Osteoblast (primary cell): ENCODE data around the gene CHMP4B. TPM values are rescaled to one million over a fixed set of nuclear protein-coding genes. Genes with fewer than 3 reads are reported as not detected.

Experiments
- DNase-seq: peaks from one replicate; pipeline ENCODE4 v3.0.0; 2011; ENCODE audit warnings: low spot score, mixed read lengths; ENCODE audit not compliant: insufficient read length; ENCODE audit errors: missing footprints
- H2AFZ ChIP-seq: 2 replicates; pipeline ENCODE4 v1.6.0; 2011; ENCODE audit warnings: mild to moderate bottlenecking, low read length
- H3K27ac ChIP-seq: 2 replicates; pipeline ENCODE4 v1.5.1; 2011; ENCODE audit warnings: mild to moderate bottlenecking, low read depth, low read length, moderate library complexity
- H3K27me3 ChIP-seq: 2 replicates; pipeline ENCODE4 v1.6.0; 2012; ENCODE audit warnings: mild to moderate bottlenecking, control low read depth, inconsistent platforms, low read length, moderate library complexity; ENCODE audit not compliant: insufficient read depth
- H3K36me3 ChIP-seq: 2 replicates; pipeline ENCODE4 v1.5.1; 2011; ENCODE audit warnings: mild to moderate bottlenecking, low read length, control low read depth, moderate library complexity; ENCODE audit not compliant: insufficient read depth
- H3K4me1 ChIP-seq: 2 replicates; pipeline ENCODE4 v1.5.1; 2011; ENCODE audit warnings: mild to moderate bottlenecking, low read length, control low read depth, moderate library complexity; ENCODE audit not compliant: insufficient read depth
- H3K4me2 ChIP-seq: 2 replicates; pipeline ENCODE4 v1.6.0; 2011; ENCODE audit warnings: mild to moderate bottlenecking, low read length; ENCODE audit not compliant: insufficient read depth
- H3K4me3 ChIP-seq: fragments of 200-600 bp; sonication (generic); 3 replicates; pipeline ENCODE4 v1.5.1; 2012; ENCODE audit warnings: mild to moderate bottlenecking, low read length, inconsistent platforms; ENCODE audit not compliant: insufficient read depth
- H3K79me2 ChIP-seq: 2 replicates; pipeline ENCODE4 v1.6.0; 2012; ENCODE audit warnings: mild to moderate bottlenecking, low read length, control low read depth, inconsistent platforms; ENCODE audit not compliant: insufficient read depth
- H3K9me3 ChIP-seq: 2 replicates; pipeline ENCODE4 v1.5.1; 2011; ENCODE audit warnings: low read depth, low read length, control low read depth
- H4K20me1 ChIP-seq: 2 replicates; pipeline ENCODE4 v1.6.0; 2012; ENCODE audit warnings: mild to moderate bottlenecking, low read length, control low read depth; ENCODE audit not compliant: insufficient read depth
- CTCF ChIP-seq: IDR thresholded peaks from 2 replicates; pipeline ENCODE4 v1.5.1; 2011; ENCODE audit warnings: mild to moderate bottlenecking, low read depth, low read length, moderate library complexity; ENCODE audit errors: extremely low read depth
- total RNA-seq: library from RNA; depleted of rRNA; stranded (reverse); fragments of >200 nt; gene quantifications from 2 replicates; pipeline ENCODE4 v1.2.3, GENCODE V29; 2012

CHMP4B gene
- total RNA-seq, 1 donor: 40.9 TPM

DNA sequence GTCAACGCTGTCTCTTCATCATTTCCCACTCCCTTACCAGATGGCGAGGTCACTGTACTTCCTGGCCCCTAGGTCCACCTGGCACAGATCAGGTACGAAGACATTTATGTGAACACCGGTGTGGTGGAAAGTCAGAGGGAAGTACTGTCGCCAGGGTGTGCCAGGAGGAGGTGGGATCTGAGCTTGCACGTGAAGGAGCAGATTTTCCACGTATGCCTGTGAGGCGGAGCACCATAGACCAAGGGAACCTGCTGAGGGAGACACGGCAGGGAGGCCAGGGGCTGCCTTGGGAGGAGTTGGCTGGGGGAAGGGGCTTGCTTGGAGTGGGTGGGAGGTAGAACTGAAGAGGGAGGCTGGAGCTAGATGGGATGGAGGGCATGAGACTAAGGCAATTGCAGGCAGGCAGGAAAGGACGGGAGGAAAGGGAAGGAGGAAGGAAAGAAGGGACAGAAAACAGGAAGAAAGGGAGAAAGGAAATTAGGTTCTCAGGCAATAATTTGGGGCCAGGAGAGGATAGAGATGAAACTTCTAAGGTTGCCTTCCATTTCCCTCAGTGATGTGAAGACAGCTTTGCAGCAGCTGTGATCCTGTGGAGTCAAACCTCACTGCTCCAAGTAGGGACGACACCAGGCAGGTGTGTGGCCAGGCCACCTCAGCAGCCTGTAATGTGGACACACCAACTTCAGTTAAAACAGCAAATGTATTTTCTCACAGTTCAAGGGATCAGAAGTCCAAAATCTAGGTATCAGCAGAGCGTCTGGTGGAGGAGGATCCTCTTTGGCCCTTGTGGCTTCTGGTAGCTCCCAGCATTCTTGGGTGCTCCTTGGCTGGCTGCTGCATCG, 46.8 kb downstream of the CHMP4B start:
- Histone ChIP-seq H3K9me3 (no peaks in the 10 kb centered on the region), H2AFZ (no peak overlapping the region), H3K27ac (no peak overlapping the region), H3K36me3 (peaks cover 17% of the 10 kb centered on the region), H4K20me1 (peaks cover 14% of the 10 kb centered on the region), H3K4me1 (peaks cover 2% of the 10 kb centered on the region), H3K27me3 (no peaks in the 10 kb centered on the region), H3K4me3 (no peak overlapping the region), H3K4me2 (no peak overlapping the region), H3K79me2 (peaks cover 3% of the 10 kb centered on the region)
- DNase-seq: no peak
- TF ChIP-seq CTCF: no peak

- Histone ChIP-seq H3K4me1 (peaks cover 7% of the 10 kb centered on the region), H3K4me3 (no peak overlapping the region), H4K20me1 (peaks cover 9% of the 10 kb centered on the region), H3K4me2 (no peak overlapping the region), H2AFZ (no peak overlapping the region), H3K27ac (no peak overlapping the region), H3K79me2 (no peaks in the 10 kb centered on the region), H3K9me3 (no peaks in the 10 kb centered on the region), H3K27me3 (no peaks in the 10 kb centered on the region), H3K36me3 (peaks cover 17% of the 10 kb centered on the region)
- no peak for TF ChIP-seq CTCF
- DNase-seq: no peak
Observed at GRCh38 chr20:33858666-33859065, 47.5 kb downstream of the CHMP4B start.

GRCh38 chr20:33859157-33859695, 48.1 kb downstream of the CHMP4B start:
- Histone ChIP-seq H2AFZ (no peak overlapping the region), H3K4me1 (peaks cover 7% of the 10 kb centered on the region), H3K27ac (no peak overlapping the region), H4K20me1 (peaks cover 9% of the 10 kb centered on the region), H3K79me2 (no peaks in the 10 kb centered on the region), H3K27me3 (no peaks in the 10 kb centered on the region), H3K36me3 (peaks cover 12% of the 10 kb centered on the region), H3K4me2 (no peak overlapping the region), H3K4me3 (no peak overlapping the region), H3K9me3 (no peaks in the 10 kb centered on the region)
- DNase-seq: no peak
- no peak for TF ChIP-seq CTCF

- peak; percentile 53 for DNase-seq
- no peak for TF ChIP-seq CTCF
- no peak overlapping the region for H2AFZ ChIP-seq
Observed at GRCh38 chr20:33859751-33860150, 48.6 kb downstream of the CHMP4B start.

More at GRCh38 chr20:33859751-33860150, 48.6 kb downstream of the CHMP4B start:
- no peaks in the 10 kb centered on the region for H3K27me3 ChIP-seq
- H3K4me1 ChIP-seq: peaks cover 7% of the 10 kb centered on the region
- H3K36me3 ChIP-seq: peaks cover 7% of the 10 kb centered on the region
- H3K9me3 ChIP-seq: no peaks in the 10 kb centered on the region
- H4K20me1 ChIP-seq: peaks cover 8% of the 10 kb centered on the region
- no peak overlapping the region for H3K27ac ChIP-seq
- no peaks in the 10 kb centered on the region for H3K79me2 ChIP-seq
- H3K4me3 ChIP-seq: no peak overlapping the region
- H3K4me2 ChIP-seq: no peak overlapping the region
